Mucosa of descending colon (tissue), 3 donors: Measurements from ENCODE around the gene CD48. TPM values are rescaled to one million over a fixed set of nuclear protein-coding genes. Genes with fewer than 3 reads are reported as not detected.
A peak's percentile ranks its signal among the peaks of the same experiment; 100 is the strongest.
"Not testable (repeated sequence)": the region's sequence is repeated elsewhere in the genome, so short reads cannot be mapped to it uniquely, and the experiment has no call there.

Source experiments
- ATAC-seq: fragments of 200-7000 bp; cut with Tn5 transposase; one replicate; pipeline ENCODE4 v1.9.1; 2020; ENCODE audit warnings: mild to moderate bottlenecking, moderate library complexity
- DNase-seq, 3 donors: peaks; one replicate each; pipeline ENCODE4 v3.0.0-alpha.2; 2020
- H3K36me3 ChIP-seq: fragments of 200-600 bp; one replicate; pipeline ENCODE4 v1.8.0; 2021; ENCODE audit warnings: low read depth, mild to moderate bottlenecking
- H3K4me1 ChIP-seq: fragments of 200-600 bp; one replicate; pipeline ENCODE4 v1.8.0; 2021; ENCODE audit warnings: low read depth, mild to moderate bottlenecking
- H3K4me3 ChIP-seq: fragments of 200-600 bp; one replicate; pipeline ENCODE4 v1.8.0; 2021; ENCODE audit warnings: mild to moderate bottlenecking
- H3K9me3 ChIP-seq: fragments of 200-600 bp; one replicate; pipeline ENCODE4 v1.8.0; 2021; ENCODE audit warnings: mild to moderate bottlenecking
- intact Hi-C, 2 donors: fragments of 100-400 bp; cut with DNase I in 1 of 2; cut with micrococcal nuclease in 1 of 2; formaldehyde crosslinking; loops; one replicate each; pipeline versions ENCODE4 v1.11.0 to v1.11.1; 2022; cut with DNase I, micrococcal nuclease
- total RNA-seq, 3 donors: library from RNA; stranded (reverse); fragmentation: NEBNext Ultra II Directional in 2 of 3; extraction: Animal tissue kit (Norgen Biotek cat#: 25700) in 2 of 3; gene quantifications; one replicate each; pipeline versions ENCODE4 v1.2.1 to v1.2.4, GENCODE V29; 2021 to 2023
- TF ChIP-seq, protein P1 (sequence below): fragments of 200-600 bp; IDR thresholded peaks from one replicate; pipeline ENCODE4 v1.8.0; 2022; ENCODE audit warnings: antibody characterized with exemption, mild to moderate bottlenecking
- donor health status: DM: no; HTN: no; CAD: no; lungs with moderate emphysema.
- donor health status: DM: no; HTN: no; CAD: no.
- donor health status: DM: no; HTN: yes; CAD: no.

Gene CD48
- total RNA-seq, 3 donors from 2014 or later: 5.9 to 8.6 (median 6.1) TPM

GRCh38 chr1:160734301-160734700 lies 22.7 kb upstream of the CD48 start:
- intact Hi-C loops: no loop called here
- H3K4me1 ChIP-seq: no peaks in the 10 kb centered on the region
- ATAC-seq (no peak), DNase-seq (no peak)
- H3K4me3 ChIP-seq: no peak overlapping the region
- no peaks in the 10 kb centered on the region for H3K9me3 ChIP-seq
- TF ChIP-seq, protein P1, sequence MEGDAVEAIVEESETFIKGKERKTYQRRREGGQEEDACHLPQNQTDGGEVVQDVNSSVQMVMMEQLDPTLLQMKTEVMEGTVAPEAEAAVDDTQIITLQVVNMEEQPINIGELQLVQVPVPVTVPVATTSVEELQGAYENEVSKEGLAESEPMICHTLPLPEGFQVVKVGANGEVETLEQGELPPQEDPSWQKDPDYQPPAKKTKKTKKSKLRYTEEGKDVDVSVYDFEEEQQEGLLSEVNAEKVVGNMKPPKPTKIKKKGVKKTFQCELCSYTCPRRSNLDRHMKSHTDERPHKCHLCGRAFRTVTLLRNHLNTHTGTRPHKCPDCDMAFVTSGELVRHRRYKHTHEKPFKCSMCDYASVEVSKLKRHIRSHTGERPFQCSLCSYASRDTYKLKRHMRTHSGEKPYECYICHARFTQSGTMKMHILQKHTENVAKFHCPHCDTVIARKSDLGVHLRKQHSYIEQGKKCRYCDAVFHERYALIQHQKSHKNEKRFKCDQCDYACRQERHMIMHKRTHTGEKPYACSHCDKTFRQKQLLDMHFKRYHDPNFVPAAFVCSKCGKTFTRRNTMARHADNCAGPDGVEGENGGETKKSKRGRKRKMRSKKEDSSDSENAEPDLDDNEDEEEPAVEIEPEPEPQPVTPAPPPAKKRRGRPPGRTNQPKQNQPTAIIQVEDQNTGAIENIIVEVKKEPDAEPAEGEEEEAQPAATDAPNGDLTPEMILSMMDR: no peak
- H3K36me3 ChIP-seq: no peaks in the 10 kb centered on the region

DNA sequence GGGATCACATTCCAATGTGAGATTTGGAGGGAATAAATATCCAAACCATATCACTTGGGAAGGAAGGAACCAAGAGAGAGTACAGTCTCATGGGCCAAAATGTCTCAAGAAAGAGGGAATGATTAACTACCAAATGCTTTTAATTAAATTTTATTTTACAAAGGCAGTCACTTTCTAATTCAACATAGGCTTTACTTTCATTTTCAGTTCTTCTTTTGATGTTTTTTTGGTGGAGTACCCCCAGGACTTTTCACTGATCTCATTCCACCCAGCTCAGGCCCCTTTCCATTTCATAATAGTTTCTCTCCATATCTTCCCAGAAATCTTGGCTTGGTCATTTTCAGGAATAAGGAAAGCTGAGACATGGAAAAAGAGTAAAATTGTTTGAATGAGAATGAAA lies 22.3 kb upstream of the CD48 start:
- H3K4me1 ChIP-seq: no peaks in the 10 kb centered on the region
- H3K9me3 ChIP-seq: no peaks in the 10 kb centered on the region
- H3K4me3 ChIP-seq: no peak overlapping the region
- TF ChIP-seq, protein P1: no peak
- ATAC-seq (no peak), DNase-seq (no peak)
- H3K36me3 ChIP-seq: no peaks in the 10 kb centered on the region
- intact Hi-C loops: no loop called here

GRCh38 chr1:160731990-160732389 lies 20.4 kb upstream of the CD48 start:
- Histone ChIP-seq H3K36me3 (no peaks in the 10 kb centered on the region), H3K9me3 (no peaks in the 10 kb centered on the region), H3K4me1 (peaks cover 2% of the 10 kb centered on the region), H3K4me3 (no peak overlapping the region)
- intact Hi-C loops: no loop called here
- TF ChIP-seq, protein P1: no peak
- ATAC-seq: no peak
- no peak for DNase-seq

DNA sequence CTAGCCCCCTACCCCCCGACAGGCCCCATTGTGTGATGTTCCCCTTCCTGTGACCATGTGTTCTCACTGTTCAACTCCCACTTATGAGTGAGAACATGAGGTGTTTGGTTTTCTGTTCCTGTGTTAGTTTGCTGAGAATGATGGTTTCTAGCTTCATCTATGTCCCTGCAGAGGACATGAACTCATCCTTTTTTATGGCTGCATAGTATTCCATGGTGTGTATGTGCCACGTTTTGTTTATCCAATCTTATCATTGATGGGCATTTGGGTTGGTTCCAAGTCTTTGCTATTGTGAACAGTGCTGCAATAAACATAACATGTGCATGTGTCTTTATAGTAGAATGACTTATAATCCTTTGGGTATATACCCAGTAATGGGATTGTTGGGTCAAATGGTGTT lies 19.9 kb upstream of the CD48 start:
- ATAC-seq, DNase-seq, intact Hi-C loops, H3K4me1 ChIP-seq, H3K36me3 ChIP-seq, H3K4me3 ChIP-seq, H3K9me3 ChIP-seq: not testable (repeated sequence)

DNA sequence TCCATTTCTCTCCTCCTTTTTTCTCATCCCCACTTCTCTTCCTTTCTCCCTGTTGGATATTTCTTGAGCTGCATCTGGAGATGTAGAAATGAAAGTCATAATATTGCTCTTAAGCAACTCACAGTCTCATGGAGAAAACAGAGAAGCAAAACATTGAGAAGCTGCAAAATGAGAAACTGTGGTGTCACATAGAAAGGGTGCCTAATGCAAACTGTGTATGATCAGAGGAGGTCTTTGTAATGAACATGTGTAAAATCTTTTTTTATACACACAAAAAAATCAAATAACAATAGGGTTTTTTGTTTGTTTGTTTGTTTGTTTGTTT lies 15.7 kb upstream of the CD48 start:
- H3K4me1 ChIP-seq: peaks cover 8% of the 10 kb centered on the region
- DNase-seq (no peak), ATAC-seq (no peak)
- H3K36me3 ChIP-seq: no peaks in the 10 kb centered on the region
- intact Hi-C loops: no loop called here
- H3K9me3 ChIP-seq: no peaks in the 10 kb centered on the region
- no peak overlapping the region for H3K4me3 ChIP-seq
- TF ChIP-seq, protein P1: no peak

GRCh38 chr1:160726498-160727315 lies 15.1 kb upstream of the CD48 start:
- TF ChIP-seq, protein P1: peak; percentile 57
- H3K4me1 ChIP-seq: peaks cover 8% of the 10 kb centered on the region
- peak in 2 of 3 donors; percentile 43 to 68 for DNase-seq
- ATAC-seq: peak; percentile 94
- no peaks in the 10 kb centered on the region for H3K36me3 ChIP-seq
- no peaks in the 10 kb centered on the region for H3K9me3 ChIP-seq
- intact Hi-C loops: no loop called here
- H3K4me3 ChIP-seq: no peak overlapping the region
